SK-N-MC (cell line): Measurements from ENCODE around the gene SERPINA1.

Experiments
- EZH2 ChIP-seq: fragments of 200-600 bp; sonication (generic); IDR thresholded peaks from one replicate; pipeline ENCODE4 v1.6.1; 2017; ENCODE audit warnings: antibody characterized with exemption
- POLR2AphosphoS5 ChIP-seq: IDR thresholded peaks from 2 replicates; pipeline ENCODE4 v1.6.1; 2012; ENCODE audit warnings: mild to moderate bottlenecking, low read depth, low read length, borderline replicate concordance

DNA sequence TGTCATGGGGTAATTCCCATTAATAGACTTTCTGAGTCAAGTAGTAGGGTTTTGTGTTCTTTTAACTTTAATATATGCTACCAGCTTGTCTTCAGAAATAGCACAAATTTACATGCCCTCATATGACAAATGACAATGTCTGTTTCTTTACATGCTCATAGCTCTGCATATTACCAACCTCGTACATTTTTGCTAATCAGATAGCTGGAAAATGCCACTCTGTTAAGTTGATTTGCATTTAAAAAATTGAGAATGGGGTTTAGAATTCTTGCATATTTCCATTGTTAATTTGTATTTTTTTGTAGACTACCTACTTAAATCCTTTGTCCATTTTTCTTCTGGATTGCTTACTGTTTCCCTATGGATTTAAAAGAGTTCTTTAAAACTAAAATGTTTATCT lies 31.2 kb downstream of the SERPINA1 start:
- TF ChIP-seq POLR2AphosphoS5 (no peak), EZH2 (no peak)
